Sigmoid colon (tissue), 4 donors: ENCODE results near the gene EVI5L.

Experiments
- CTCF ChIP-seq, 4 experiments: fragments of 450-650 bp in 3 of 4; fragments of 200-600 bp in 1 of 4; IDR thresholded peaks; one replicate each; pipeline ENCODE4 v1.5.1; 2016 to 2019; ENCODE audit warnings: antibody characterized with exemption in 4 of 4, mild to moderate bottlenecking in 3 of 4, moderate library complexity in 2 of 4
- EP300 ChIP-seq, 4 donors: sonication (generic); formaldehyde crosslinking; IDR thresholded peaks; one replicate each; pipeline ENCODE4 v1.6.1; 2017; ENCODE audit warnings: antibody characterized with exemption in 4 of 4
- POLR2A ChIP-seq, 2 donors: fragments of 450-650 bp; IDR thresholded peaks; one replicate each; pipeline ENCODE4 v1.6.1; 2016; ENCODE audit warnings: antibody characterized with exemption in 2 of 2, mild to moderate bottlenecking in 2 of 2, moderate library complexity in 2 of 2

GRCh38 chr19:7909471-7910067, 79.6 kb downstream of the EVI5L start:
- TF ChIP-seq EP300 (IDR thresholded peaks at IDR 0.05), result no peak
- TF ChIP-seq POLR2A (IDR thresholded peaks at IDR 0.05), result no peak
- no peak for TF ChIP-seq CTCF (IDR thresholded peaks at IDR 0.05)
